Stimulated activated CD4-positive, alpha-beta T cell treated with anti-CD3 and anti-CD28 coated beads, Interleukin-4, amount 100 ng/mL, for 4 hours (primary cell): Measurements from ENCODE around the gene GRAMD2A.

ENCODE experiments used
- DNase-seq, 2 experiments: peaks; one replicate each; pipeline ENCODE4 v3.0.0-alpha.2; 2020

GRAMD2A gene

GRCh38 chr15:72163719-72164118 is 33.9 kb downstream of the GRAMD2A start:
- no peak for DNase-seq

GRCh38 chr15:72162569-72162968 is 35.0 kb downstream of the GRAMD2A start:
- no peak for DNase-seq

DNA sequence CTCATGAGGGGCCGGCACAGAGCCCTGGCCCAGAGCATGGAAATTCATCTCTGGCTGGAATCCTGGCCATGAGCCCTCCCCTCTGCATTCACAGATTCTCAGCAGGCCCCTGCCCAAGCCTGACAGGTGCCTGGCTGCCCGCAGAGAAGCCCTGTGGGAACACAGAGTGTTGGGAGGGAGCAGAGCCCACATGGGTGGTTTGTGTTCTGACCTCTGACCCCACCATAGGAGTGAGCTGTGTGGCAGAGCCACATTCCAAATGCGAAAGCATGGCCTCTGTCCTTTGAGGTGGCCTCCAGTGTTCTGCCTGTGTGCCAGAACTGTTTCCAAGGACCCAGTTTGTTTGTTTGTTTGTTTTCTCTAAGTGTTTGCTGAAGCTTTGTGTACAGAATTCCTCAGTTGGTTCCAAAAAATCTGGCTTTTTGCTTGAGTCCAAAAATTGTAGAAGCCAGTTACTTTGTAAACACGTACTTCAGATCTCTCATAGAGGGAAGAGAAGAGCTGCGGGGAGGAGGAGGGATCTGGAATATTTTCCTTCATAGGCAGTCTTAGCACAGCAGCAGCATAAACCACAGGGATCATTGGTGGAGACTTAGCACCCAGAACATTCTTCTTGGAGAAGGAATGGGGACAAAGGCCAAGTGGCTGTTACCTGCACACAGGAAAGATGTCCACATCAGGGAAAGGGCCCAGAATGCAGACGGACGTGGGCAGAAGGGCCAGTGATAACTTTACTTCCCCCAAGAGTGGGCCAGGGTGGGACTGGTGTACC is 36.0 kb downstream of the GRAMD2A start:
- DNase-seq = no peak

DNA sequence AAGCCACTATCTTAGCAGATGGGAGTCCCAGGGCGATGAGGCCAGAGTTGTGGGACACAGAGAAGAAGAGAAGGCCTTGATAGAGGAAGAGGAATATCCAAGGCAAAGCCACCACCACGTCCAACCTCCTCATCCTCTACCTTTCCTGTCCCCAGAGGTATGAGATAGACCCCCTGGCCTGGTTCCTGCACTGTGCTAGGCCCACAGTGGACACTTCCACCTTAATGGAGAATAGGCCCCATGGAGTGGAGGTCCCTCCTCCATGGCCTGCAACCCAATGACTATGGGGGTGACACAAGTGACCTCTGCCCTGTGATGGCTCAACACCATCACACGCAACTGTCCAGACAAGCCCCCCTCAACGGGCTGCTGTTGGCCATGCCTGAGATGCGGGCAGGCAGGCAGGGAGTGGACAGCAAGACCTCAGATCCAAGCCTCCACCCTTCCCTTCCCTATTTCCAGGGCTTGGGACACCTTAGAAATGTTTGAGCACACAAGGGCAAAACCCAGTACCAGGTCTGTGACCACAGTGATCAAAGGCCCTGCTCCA is 36.8 kb downstream of the GRAMD2A start:
- no peak for DNase-seq

DNA sequence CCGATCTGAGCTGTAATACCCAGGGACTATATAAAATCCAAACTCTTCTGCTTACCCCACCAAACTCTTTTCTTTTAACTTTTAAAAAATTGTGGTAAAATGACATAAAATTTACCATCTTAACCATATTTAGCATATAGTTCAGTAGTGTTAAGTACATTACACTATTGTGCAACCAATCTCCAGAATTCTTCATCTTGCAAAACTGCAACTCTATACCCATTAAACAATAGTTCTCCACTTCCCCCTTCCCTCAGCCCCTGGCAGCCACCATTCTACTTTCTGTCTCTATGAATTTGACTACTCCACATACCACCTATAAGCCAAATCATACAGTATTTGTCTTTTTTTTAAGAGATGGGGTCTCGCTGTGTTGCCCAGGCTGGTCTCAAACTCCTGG is 40.7 kb downstream of the GRAMD2A start:
- DNase-seq = no peak

GRCh38 chr15:72155635-72156616 is 41.7 kb downstream of the GRAMD2A start:
- peak; percentile 77 to 80 for DNase-seq

GRCh38 chr15:72155003-72155621 is 42.5 kb downstream of the GRAMD2A start:
- no peak for DNase-seq

DNA sequence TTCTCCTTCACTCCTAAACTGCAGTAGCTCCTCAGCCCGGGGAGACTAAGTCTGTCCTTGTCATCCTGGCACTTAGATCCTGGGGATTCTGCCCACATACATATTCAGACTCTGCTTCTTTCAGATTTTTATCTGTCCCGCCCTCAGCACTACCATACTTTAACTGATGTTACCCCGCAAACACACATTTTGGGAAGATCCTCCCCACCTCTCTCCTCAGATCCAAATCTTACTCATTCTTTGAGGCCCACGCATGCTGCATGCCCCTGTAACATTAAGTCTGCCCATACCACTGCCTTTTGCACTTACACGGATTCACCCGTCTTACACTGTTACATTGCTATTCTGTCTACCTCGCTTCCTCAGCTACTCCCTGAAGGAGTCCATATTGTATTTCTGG is 43.3 kb downstream of the GRAMD2A start:
- DNase-seq = no peak

DNA sequence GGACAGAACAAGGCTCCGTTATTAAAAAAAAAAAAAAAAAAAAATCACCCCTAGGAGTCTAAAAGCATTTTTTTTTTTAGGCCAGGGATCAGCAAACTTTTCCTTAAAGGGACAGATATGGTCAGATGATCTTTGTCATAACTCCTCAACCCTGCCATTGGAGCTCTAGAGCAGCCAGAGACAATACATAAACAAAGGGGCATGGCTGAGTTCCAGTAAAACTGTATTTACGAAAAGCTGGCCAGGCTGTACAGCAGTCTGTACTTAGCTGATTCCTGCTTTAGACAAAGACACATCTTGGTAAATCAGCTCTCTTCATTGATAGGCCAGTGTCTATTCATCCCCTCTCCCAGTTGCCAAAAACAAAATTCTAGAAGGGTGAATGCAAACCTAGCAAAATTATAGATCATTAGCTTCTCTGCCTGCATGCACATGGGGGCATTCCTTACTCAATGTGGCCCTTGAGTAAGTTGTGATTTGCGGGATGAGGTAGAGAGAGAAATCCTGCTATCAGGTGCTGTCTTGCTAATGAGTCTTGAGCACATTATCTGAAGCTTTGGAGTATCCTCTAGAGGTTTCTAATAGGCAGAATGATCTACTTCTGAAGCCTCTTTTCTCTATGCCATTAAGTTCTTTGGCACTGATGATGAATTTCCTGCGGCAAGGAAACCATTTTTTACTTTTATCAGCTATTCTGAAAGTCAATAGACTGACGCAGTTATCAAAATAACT is 44.2 kb downstream of the GRAMD2A start:
- DNase-seq = no peak

- no peak for DNase-seq
Measured at GRCh38 chr15:72147418-72147817, 50.2 kb downstream of the GRAMD2A start.

GRCh38 chr15:72146934-72147333 is 50.7 kb downstream of the GRAMD2A start:
- DNase-seq = no peak

DNA sequence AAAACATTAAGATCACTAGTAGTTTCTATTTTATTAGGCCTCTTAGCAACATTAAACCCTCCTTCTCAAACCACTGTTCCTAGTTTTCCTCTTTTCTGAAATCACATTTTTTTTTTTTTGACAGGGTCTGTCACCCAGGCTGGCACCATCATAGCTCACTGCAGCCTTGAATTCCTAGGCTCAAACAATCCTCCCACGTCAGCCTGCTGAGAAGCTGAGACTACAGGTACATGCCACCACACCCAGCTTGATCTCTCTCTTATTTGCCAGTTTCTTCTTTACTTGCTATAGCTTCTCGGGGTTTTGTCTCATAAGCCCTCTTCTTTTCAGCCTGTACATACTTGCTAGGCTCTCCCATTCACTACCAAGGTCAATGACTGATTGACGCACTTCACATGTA is 51.4 kb downstream of the GRAMD2A start:
- no peak for DNase-seq

- no peak for DNase-seq
Measured at GRCh38 chr15:72141171-72142084, 56.2 kb downstream of the GRAMD2A start.

DNA sequence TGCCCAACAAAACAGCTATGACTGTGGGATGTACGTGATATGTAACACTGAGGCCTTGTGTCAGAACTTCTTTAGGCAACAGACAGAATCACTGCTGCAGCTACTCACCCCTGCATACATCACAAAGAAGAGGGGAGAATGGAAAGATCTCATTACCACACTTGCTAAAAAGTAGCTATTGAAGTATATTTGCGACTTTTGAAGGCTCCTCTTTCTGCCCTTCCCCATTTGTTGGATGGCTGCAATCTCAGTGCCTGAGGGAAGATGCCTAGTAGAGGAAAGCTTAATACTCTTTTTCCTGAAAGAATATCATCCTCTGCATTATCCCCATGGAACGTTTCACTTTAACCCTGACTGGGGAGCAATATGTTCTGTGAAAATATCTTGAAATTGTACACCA is 57.5 kb downstream of the GRAMD2A start:
- DNase-seq = no peak

DNA sequence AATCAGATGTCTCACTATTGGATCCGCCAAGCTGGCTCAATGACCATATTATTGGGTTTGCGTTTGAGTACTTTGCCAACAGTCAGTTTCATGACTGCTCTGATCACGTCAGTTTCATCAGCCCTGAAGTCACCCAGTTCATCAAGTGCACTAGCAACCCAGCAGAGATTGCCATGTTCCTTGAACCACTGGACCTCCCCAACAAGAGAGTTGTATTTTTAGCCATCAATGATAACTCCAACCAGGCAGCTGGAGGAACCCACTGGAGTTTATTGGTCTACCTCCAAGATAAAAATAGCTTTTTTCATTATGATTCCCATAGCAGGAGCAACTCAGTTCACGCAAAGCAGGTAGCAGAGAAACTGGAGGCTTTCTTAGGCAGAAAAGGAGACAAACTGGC is 57.9 kb downstream of the GRAMD2A start:
- no peak for DNase-seq

DNA sequence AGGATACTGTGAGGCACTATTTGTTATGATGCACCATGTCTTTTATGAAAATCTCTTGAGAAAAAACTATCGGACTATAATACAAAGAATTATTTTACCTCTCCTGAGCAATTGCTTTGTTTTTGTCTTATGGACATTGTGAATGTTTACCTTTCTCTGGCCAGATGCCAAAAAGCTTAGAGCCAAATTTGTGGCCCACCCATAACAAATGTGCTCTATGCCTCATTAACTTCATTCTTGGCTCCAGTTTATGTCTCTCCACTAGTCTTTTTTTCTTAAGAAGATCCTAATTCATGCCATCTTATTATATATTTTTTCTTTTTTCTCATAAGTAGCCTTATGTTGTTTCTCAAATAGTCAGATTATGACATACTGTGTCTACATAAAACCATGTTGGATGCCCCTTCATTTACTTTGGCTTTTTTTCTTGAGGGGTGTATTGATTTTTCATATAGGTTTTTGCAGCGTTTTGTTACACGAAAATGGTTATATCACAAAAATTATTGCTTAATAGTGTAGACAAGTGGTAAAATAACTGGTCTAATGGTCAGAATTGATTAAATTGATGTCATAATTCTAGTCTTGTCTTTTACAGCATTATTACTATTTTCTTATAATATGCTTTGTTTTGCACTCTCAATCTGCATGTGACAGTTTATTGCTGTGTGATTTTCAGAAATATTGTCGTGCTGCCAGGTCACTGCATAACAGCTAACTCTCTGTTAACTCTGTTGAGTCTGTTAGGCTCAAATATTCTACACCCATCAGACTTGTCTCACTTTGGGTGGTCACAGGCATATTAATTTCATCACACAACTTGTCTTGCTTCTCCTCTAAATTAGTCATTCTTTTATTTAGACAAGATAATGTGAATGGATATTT is 61.2 kb downstream of the GRAMD2A start:
- no peak for DNase-seq

DNA sequence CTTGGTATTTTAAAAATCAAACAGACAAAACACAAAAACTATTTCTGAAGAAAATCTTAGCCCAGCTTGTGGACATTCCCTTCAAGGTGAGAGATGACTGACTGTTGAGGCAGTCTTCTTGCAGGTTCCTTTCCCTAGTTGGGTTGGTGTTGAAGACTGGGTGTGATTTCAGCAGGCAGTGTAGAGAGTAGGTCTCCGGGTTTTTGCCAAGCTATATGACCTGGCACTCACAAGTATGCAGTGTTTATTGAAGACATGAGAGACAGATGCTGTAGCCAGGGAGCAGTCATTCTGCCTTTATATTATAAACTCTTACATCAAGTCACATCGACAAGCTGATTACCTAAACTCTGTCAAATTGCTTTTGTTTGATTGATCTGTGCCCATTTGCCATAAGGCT is 61.9 kb downstream of the GRAMD2A start:
- DNase-seq = no peak

DNA sequence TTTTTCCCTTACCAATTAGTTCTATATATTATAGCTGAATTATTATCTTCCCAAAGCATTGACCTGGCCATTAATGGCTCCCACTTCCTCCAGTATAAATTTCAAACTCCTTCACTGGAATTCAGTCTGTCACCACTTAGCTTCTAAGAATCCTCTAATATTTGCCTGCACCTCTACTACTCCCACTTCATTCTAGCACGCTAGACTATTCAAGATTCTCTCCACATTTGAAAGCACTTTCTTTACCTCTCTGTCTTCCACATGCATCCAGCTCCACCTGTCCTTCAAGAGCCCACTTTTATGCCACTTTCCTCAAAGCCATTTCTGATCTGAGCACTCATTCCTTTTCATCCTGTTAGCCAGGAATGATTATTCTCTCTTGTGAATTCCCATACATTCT is 64.4 kb downstream of the GRAMD2A start:
- no peak for DNase-seq

GRCh38 chr15:72131922-72132321 is 65.7 kb downstream of the GRAMD2A start:
- no peak for DNase-seq

- DNase-seq = no peak
Measured at GRCh38 chr15:72130272-72130671, 67.3 kb downstream of the GRAMD2A start.
